Osteoblast (primary cell): ENCODE data around the gene NUDT6. TPM values are rescaled to one million over a fixed set of nuclear protein-coding genes. Genes with fewer than 3 reads are reported as not detected.

Source experiments
- DNase-seq: peaks from one replicate; pipeline ENCODE4 v3.0.0; 2011; ENCODE audit warnings: low spot score, mixed read lengths; ENCODE audit not compliant: insufficient read length; ENCODE audit errors: missing footprints
- H2AFZ ChIP-seq: 2 replicates; pipeline ENCODE4 v1.6.0; 2011; ENCODE audit warnings: mild to moderate bottlenecking, low read length
- H3K27ac ChIP-seq: 2 replicates; pipeline ENCODE4 v1.5.1; 2011; ENCODE audit warnings: mild to moderate bottlenecking, low read depth, low read length, moderate library complexity
- H3K27me3 ChIP-seq: 2 replicates; pipeline ENCODE4 v1.6.0; 2012; ENCODE audit warnings: mild to moderate bottlenecking, control low read depth, inconsistent platforms, low read length, moderate library complexity; ENCODE audit not compliant: insufficient read depth
- H3K36me3 ChIP-seq: 2 replicates; pipeline ENCODE4 v1.5.1; 2011; ENCODE audit warnings: mild to moderate bottlenecking, low read length, control low read depth, moderate library complexity; ENCODE audit not compliant: insufficient read depth
- H3K4me1 ChIP-seq: 2 replicates; pipeline ENCODE4 v1.5.1; 2011; ENCODE audit warnings: mild to moderate bottlenecking, low read length, control low read depth, moderate library complexity; ENCODE audit not compliant: insufficient read depth
- H3K4me2 ChIP-seq: 2 replicates; pipeline ENCODE4 v1.6.0; 2011; ENCODE audit warnings: mild to moderate bottlenecking, low read length; ENCODE audit not compliant: insufficient read depth
- H3K4me3 ChIP-seq: fragments of 200-600 bp; sonication (generic); 3 replicates; pipeline ENCODE4 v1.5.1; 2012; ENCODE audit warnings: mild to moderate bottlenecking, low read length, inconsistent platforms; ENCODE audit not compliant: insufficient read depth
- H3K79me2 ChIP-seq: 2 replicates; pipeline ENCODE4 v1.6.0; 2012; ENCODE audit warnings: mild to moderate bottlenecking, low read length, control low read depth, inconsistent platforms; ENCODE audit not compliant: insufficient read depth
- H3K9me3 ChIP-seq: 2 replicates; pipeline ENCODE4 v1.5.1; 2011; ENCODE audit warnings: low read depth, low read length, control low read depth
- H4K20me1 ChIP-seq: 2 replicates; pipeline ENCODE4 v1.6.0; 2012; ENCODE audit warnings: mild to moderate bottlenecking, low read length, control low read depth; ENCODE audit not compliant: insufficient read depth
- CTCF ChIP-seq: IDR thresholded peaks from 2 replicates; pipeline ENCODE4 v1.5.1; 2011; ENCODE audit warnings: mild to moderate bottlenecking, low read depth, low read length, moderate library complexity; ENCODE audit errors: extremely low read depth
- total RNA-seq: library from RNA; depleted of rRNA; stranded (reverse); fragments of >200 nt; gene quantifications from 2 replicates; pipeline ENCODE4 v1.2.3, GENCODE V29; 2012

NUDT6 gene
- total RNA-seq, 1 donor, result 6.2 TPM

GRCh38 chr4:122922877-122923511, 597 bp upstream of the NUDT6 start:
- H2AFZ ChIP-seq, result peak overlapping the region; percentile 84
- peaks cover 21% of the 10 kb centered on the region for H3K4me1 ChIP-seq
- no peaks in the 10 kb centered on the region for H4K20me1 ChIP-seq
- H3K4me3 ChIP-seq, result peak overlapping the region; percentile 79
- peak overlapping the region; percentile 76 for H3K27ac ChIP-seq
- H3K79me2 ChIP-seq, result peaks cover 71% of the 10 kb centered on the region
- H3K36me3 ChIP-seq, result no peaks in the 10 kb centered on the region
- DNase-seq, result peak; percentile 93
- peak overlapping the region; percentile 85 for H3K4me2 ChIP-seq
- H3K27me3 ChIP-seq, result no peaks in the 10 kb centered on the region
- H3K9me3 ChIP-seq, result no peaks in the 10 kb centered on the region
- TF ChIP-seq CTCF, result no peak

GRCh38 chr4:122921300-122921699, 1.1 kb downstream of the NUDT6 start:
- Histone ChIP-seq H3K9me3 (no peaks in the 10 kb centered on the region), H3K27me3 (no peaks in the 10 kb centered on the region), H3K4me2 (peak overlapping the region; percentile 85), H3K79me2 (peaks cover 59% of the 10 kb centered on the region), H4K20me1 (no peaks in the 10 kb centered on the region), H3K27ac (peak overlapping the region; percentile 76), H3K36me3 (no peaks in the 10 kb centered on the region), H2AFZ (no peak overlapping the region), H3K4me1 (peaks cover 24% of the 10 kb centered on the region), H3K4me3 (peak overlapping the region; percentile 79)
- TF ChIP-seq CTCF, result no peak
- no peak for DNase-seq

GRCh38 chr4:122920473-122920872, 1.9 kb downstream of the NUDT6 start:
- Histone ChIP-seq H3K4me1 (peaks cover 24% of the 10 kb centered on the region), H3K4me2 (no peak overlapping the region), H2AFZ (no peak overlapping the region), H3K9me3 (no peaks in the 10 kb centered on the region), H3K27ac (no peak overlapping the region), H3K36me3 (no peaks in the 10 kb centered on the region), H3K27me3 (no peaks in the 10 kb centered on the region), H3K79me2 (peaks cover 51% of the 10 kb centered on the region), H4K20me1 (no peaks in the 10 kb centered on the region), H3K4me3 (no peak overlapping the region)
- no peak for TF ChIP-seq CTCF
- no peak for DNase-seq

- peak overlapping the region; percentile 44 for H3K27ac ChIP-seq
- H3K4me1 ChIP-seq, result peaks cover 34% of the 10 kb centered on the region
- no peaks in the 10 kb centered on the region for H3K9me3 ChIP-seq
- H3K4me2 ChIP-seq, result no peak overlapping the region
- H3K27me3 ChIP-seq, result no peaks in the 10 kb centered on the region
- H2AFZ ChIP-seq, result no peak overlapping the region
- DNase-seq, result peak; percentile 72
- no peak overlapping the region for H3K4me3 ChIP-seq
- H4K20me1 ChIP-seq, result no peaks in the 10 kb centered on the region
- H3K36me3 ChIP-seq, result no peaks in the 10 kb centered on the region
- TF ChIP-seq CTCF, result no peak
- H3K79me2 ChIP-seq, result peaks cover 28% of the 10 kb centered on the region
Observed at GRCh38 chr4:122917731-122918130, 4.7 kb downstream of the NUDT6 start.
